Epidermal melanocyte (primary cell): Measurements from ENCODE around the gene IGLL5.
"Not testable (repeated sequence)": the region's sequence is repeated elsewhere in the genome, so short reads cannot be mapped to it uniquely, and the experiment has no call there.

ENCODE experiments used
- DNase-seq: peaks from one replicate; pipeline ENCODE4 v3.0.0; 2011; ENCODE audit warnings: low spot score; ENCODE audit not compliant: insufficient read length

IGLL5 gene

GRCh38 chr22:22900527-22901205 lies 13.1 kb downstream of the IGLL5 start:
- not testable (repeated sequence) for DNase-seq

- DNase-seq: no peak
Measured at GRCh38 chr22:22901578-22902218, 14.1 kb downstream of the IGLL5 start.

- DNase-seq: no peak
Measured at GRCh38 chr22:22902247-22903001, 14.8 kb downstream of the IGLL5 start.

GRCh38 chr22:22903355-22903777 lies 15.8 kb downstream of the IGLL5 start:
- DNase-seq: no peak

GRCh38 chr22:22903781-22904192 lies 16.2 kb downstream of the IGLL5 start:
- DNase-seq: not testable (repeated sequence)

GRCh38 chr22:22904736-22905135 lies 17.1 kb downstream of the IGLL5 start:
- DNase-seq: not testable (repeated sequence)

GRCh38 chr22:22906391-22906790 lies 18.8 kb downstream of the IGLL5 start:
- not testable (repeated sequence) for DNase-seq

GRCh38 chr22:22906907-22907550 lies 19.4 kb downstream of the IGLL5 start:
- no peak for DNase-seq

- no peak for DNase-seq
Measured at GRCh38 chr22:22907551-22908494, 20.2 kb downstream of the IGLL5 start.

- no peak for DNase-seq
Measured at GRCh38 chr22:22908495-22908861, 20.9 kb downstream of the IGLL5 start.

GRCh38 chr22:22908941-22909604 lies 21.5 kb downstream of the IGLL5 start:
- no peak for DNase-seq

GRCh38 chr22:22909605-22910271 lies 22.1 kb downstream of the IGLL5 start:
- DNase-seq: no peak

GRCh38 chr22:22910272-22911240 lies 22.9 kb downstream of the IGLL5 start:
- no peak for DNase-seq

- DNase-seq: no peak
Measured at GRCh38 chr22:22911327-22912134, 23.9 kb downstream of the IGLL5 start.

- no peak for DNase-seq
Measured at GRCh38 chr22:22912135-22912987, 24.7 kb downstream of the IGLL5 start.

GRCh38 chr22:22912988-22913253 lies 25.3 kb downstream of the IGLL5 start:
- DNase-seq: no peak

- DNase-seq: no peak
Measured at GRCh38 chr22:22913989-22914388, 26.4 kb downstream of the IGLL5 start.
